ENCODE measurements around the gene SYNJ2. TPM values are rescaled to one million over a fixed set of nuclear protein-coding genes. Genes with fewer than 3 reads are reported as not detected.

The SYNJ2 gene
- total RNA-seq, 1 experiment from 2014 or later: 24.5 TPM

- H3K9me3 Mint-ChIP-seq: no peaks in the 10 kb centered on the region; a peak in 1 of 5 replicates
- Histone ChIP-seq H3T11ph (ENCODE audit: low read length) (no peak overlapping the region), H2BK12ac (ENCODE audit: insufficient read length, low read depth, low read length) (no peak overlapping the region), H3K9me3 (ENCODE audit: control insufficient read depth, low read depth, low read length) (no peaks in the 10 kb centered on the region), H3K23me2 (ENCODE audit: insufficient read length, low read depth, low read length, poor library complexity, severe bottlenecking) (no peaks in the 10 kb centered on the region), H3K9ac (ENCODE audit: extremely low read depth, insufficient read length, low read length) (no peak overlapping the region), H3K14ac (ENCODE audit: insufficient read depth, low read length) (no peak overlapping the region), H3K79me1 (ENCODE audit: insufficient read depth, low read depth, low read length, poor library complexity, severe bottlenecking) (no peaks in the 10 kb centered on the region), H4K5ac (ENCODE audit: insufficient read length, low read depth, low read length) (no peak overlapping the region), H2BK120ac (ENCODE audit: low read depth, low read length, poor library complexity, severe bottlenecking) (no peak overlapping the region), H2BK20ac (ENCODE audit: low read depth, low read length, poor library complexity, severe bottlenecking) (no peak overlapping the region), H4K20me1 (ENCODE audit: control insufficient read depth, insufficient read depth, insufficient read length) (no peaks in the 10 kb centered on the region), H4K8ac (replicated peaks; ENCODE audit: insufficient read length, low read depth, low read length) (no peak overlapping the region), H2AK5ac (ENCODE audit: insufficient read length, low read length) (no peak overlapping the region), H3K4me2 (ENCODE audit: insufficient read depth, insufficient read length, low read length) (no peak overlapping the region), H4K91ac (ENCODE audit: insufficient read length, low read depth, low read length) (no peak overlapping the region), H3K23ac (ENCODE audit: insufficient read length, low read depth, low read length) (no peak overlapping the region), H3K27me3 (ENCODE audit: insufficient read depth, low read length) (no peaks in the 10 kb centered on the region), H3K79me2 (ENCODE audit: insufficient read depth, low read length) (no peaks in the 10 kb centered on the region), H2BK15ac (ENCODE audit: low read depth, low read length) (no peak overlapping the region), H3K18ac (ENCODE audit: insufficient read length, low read depth, low read length) (no peak overlapping the region), H2AFZ (ENCODE audit: low read length) (no peak overlapping the region), H3K4ac (ENCODE audit: low read depth, low read length) (no peak overlapping the region), H3K27ac (ENCODE audit: insufficient read length, low read depth, low read length) (no peak overlapping the region), H3K4me1 (ENCODE audit: insufficient read depth, low read length) (no peaks in the 10 kb centered on the region), H3K56ac (ENCODE audit: insufficient read length, low read depth, low read length) (no peak overlapping the region), H2BK5ac (ENCODE audit: insufficient read length, low read length) (no peak overlapping the region)
- H3K27me3 Mint-ChIP-seq (ENCODE audit: low read depth): no peaks in the 10 kb centered on the region
- DNase-seq: no peak
- H3K4me1 Mint-ChIP-seq: no peaks in the 10 kb centered on the region
- WGBS (ENCODE audit: extremely low coverage, insufficient read length, low lambda C conversion rate): no CpG with 5 or more reads among the region's 14 CpGs
- H3K27ac Mint-ChIP-seq: peak overlapping the region in 1 of 3 experiments; percentile 54; a peak in 3 of 7 replicates
- TF ChIP-seq, protein P1, sequence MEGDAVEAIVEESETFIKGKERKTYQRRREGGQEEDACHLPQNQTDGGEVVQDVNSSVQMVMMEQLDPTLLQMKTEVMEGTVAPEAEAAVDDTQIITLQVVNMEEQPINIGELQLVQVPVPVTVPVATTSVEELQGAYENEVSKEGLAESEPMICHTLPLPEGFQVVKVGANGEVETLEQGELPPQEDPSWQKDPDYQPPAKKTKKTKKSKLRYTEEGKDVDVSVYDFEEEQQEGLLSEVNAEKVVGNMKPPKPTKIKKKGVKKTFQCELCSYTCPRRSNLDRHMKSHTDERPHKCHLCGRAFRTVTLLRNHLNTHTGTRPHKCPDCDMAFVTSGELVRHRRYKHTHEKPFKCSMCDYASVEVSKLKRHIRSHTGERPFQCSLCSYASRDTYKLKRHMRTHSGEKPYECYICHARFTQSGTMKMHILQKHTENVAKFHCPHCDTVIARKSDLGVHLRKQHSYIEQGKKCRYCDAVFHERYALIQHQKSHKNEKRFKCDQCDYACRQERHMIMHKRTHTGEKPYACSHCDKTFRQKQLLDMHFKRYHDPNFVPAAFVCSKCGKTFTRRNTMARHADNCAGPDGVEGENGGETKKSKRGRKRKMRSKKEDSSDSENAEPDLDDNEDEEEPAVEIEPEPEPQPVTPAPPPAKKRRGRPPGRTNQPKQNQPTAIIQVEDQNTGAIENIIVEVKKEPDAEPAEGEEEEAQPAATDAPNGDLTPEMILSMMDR (conservative IDR thresholded peaks at IDR 0.05): no peak
- H3K4me3 Mint-ChIP-seq: no peak overlapping the region
- H3K36me3 Mint-ChIP-seq (ENCODE audit: insufficient read depth in 1 of 3, low read depth in 3 of 3): peaks cover 16 to 80% (median 56%) of the 10 kb centered on the region in 3 experiments
These were observed 39.3 kb upstream of the SYNJ2 start for GRCh38 chr6:157942351-157942750.
